Activated CD4-positive, alpha-beta T cell treated with anti-CD3 and anti-CD28 coated beads for 4 hours (primary cell): ENCODE measurements around the gene C4orf51.
"Not testable (repeated sequence)": the region's sequence is repeated elsewhere in the genome, so short reads cannot be mapped to it uniquely, and the experiment has no call there.

Source experiments
- DNase-seq, 2 donors: peaks; one replicate each; pipeline ENCODE4 v3.0.0-alpha.2; 2020

The C4orf51 gene

DNA sequence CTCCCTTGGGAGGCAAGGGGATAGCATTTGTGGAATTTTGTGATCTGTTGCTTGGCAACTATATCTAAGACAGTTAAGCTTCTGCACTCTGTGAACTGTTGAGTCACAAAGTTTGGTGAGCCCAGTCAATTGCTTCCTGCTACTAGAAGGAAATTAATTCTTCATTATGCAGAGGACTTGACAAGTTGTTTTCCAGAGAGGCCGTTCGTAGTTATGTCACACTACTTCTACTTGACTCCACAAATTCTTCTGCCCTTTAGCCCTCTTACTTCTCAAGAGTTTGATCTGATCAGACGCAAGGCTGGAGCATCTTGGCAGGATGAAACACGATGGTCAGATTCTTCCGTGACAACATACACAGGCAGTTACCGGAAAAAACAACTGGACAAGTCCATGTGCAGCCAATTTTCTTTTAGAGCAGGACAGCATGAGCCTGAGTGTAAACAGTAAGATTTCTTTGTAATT is at the start of gene C4orf51:
Gene C4orf51 (plus strand): TSS at position 156 of the 465 bp plus-strand sequence. CDS start 58 bp downstream, at position 214.
- DNase-seq, result no peak

DNA sequence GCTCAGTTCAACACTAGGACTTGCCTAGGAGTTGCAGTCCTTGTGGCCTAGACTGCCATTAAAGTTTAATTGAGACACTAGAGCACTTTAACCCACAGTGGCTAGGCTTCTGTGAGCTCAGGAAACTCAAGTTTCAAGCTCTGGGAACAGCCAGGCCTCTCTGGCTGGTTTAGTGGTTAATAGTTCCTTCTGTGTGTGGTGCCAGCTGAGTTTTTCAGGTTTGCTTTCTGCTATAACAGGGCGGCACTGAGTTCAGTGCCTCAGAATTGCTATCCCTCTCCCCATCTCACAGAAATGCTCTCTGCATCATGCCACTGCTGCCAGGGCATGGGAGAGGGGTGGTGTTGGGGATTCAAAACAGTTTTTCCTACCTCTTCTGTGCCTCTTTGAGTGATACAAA is 44.8 kb upstream of the C4orf51 start:
- DNase-seq, result no peak

DNA sequence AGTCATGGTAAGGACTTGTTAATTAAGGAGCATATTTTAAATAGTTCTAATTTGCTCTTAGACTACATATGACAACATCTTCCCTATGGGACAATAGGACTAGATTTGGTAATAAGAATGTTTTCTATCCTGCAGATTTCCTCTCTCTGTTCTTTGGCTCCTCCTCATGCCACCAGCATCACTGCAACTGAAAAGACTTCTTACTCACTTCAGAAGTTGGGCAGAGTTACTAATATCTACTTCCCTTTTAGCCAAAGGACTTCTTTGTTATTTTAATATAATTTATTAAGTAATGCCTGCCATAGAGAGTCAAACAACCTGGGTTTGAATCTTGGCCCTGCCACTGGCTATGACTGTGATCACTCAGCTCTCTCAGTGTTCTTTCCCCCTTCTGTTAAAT is 44.3 kb upstream of the C4orf51 start:
- DNase-seq, result no peak

GRCh38 chr4:145639186-145639698 is 40.7 kb upstream of the C4orf51 start:
- no peak for DNase-seq

DNA sequence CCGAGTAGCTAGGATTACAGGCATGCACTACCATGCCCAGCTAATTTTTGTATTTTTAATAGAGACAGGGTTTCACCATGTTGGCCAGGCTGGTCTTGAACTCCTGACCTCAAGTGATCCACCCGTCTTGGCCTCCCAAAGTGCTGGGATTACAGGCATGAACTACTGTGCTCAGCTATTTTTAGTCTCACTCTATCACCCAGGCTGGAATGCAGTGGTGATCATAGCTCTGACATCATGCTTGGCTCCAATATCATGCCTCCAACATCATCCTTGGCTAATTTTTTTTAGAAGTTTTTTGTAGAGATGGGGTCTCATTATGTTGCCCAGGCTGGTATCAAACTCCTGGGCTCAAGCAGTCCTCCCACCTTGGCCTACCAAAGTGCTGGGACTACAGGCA is 39.7 kb upstream of the C4orf51 start:
- DNase-seq, result not testable (repeated sequence)

- no peak for DNase-seq
Measured at GRCh38 chr4:145643295-145643694, 36.7 kb upstream of the C4orf51 start.

DNA sequence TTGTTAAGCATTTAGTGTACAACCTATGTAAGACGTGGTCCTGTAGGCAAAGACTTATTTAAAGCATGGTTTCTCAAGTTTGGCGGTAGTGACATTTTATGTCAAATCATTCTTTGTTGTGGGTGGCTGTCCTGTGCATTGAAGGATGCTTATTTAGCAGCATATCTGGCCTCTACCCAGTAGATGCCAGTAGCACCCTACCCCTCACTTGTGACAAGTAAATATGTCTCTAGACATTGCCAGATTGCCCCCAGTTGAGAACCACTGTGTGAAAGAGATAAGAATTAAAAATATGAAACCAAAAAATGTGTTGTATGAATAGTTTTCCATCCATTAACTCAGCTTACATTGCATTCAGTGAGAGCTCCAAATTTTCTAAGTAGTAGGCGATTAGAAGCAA is 35.2 kb upstream of the C4orf51 start:
- no peak for DNase-seq

- no peak for DNase-seq
Measured at GRCh38 chr4:145656156-145656555, 23.8 kb upstream of the C4orf51 start.

GRCh38 chr4:145660064-145660463 is 19.9 kb upstream of the C4orf51 start:
- DNase-seq, result no peak

DNA sequence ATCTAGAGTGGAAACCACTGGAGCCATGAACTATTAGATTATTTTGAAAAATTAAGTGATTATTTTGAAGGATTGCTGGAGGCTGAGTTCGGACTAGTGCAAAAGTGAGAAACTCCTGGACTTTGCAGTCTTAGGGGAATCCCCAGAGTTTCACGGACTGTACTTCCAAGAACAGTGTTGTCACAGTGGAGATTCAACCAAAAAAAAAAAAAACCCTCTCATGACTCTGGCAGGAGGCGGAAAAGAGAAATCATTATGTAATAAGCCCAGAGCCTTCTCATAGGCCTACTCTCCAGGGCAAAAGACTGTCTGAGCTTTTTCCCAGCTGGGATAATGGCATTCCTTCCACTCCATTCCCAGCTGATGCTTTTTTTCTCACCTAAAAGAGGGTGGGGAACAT is 16.8 kb upstream of the C4orf51 start:
- DNase-seq, result no peak

GRCh38 chr4:145665773-145666172 is 14.2 kb upstream of the C4orf51 start:
- no peak for DNase-seq

GRCh38 chr4:145670422-145670821 is 9.5 kb upstream of the C4orf51 start:
- DNase-seq, result no peak

GRCh38 chr4:145679520-145679919 is 426 bp upstream of the C4orf51 start:
- DNase-seq, result no peak

GRCh38 chr4:145680902-145681301 is 956 bp downstream of the C4orf51 start:
- DNase-seq, result no peak

- DNase-seq, result no peak
Measured at GRCh38 chr4:145681518-145681917, 1.6 kb downstream of the C4orf51 start.

DNA sequence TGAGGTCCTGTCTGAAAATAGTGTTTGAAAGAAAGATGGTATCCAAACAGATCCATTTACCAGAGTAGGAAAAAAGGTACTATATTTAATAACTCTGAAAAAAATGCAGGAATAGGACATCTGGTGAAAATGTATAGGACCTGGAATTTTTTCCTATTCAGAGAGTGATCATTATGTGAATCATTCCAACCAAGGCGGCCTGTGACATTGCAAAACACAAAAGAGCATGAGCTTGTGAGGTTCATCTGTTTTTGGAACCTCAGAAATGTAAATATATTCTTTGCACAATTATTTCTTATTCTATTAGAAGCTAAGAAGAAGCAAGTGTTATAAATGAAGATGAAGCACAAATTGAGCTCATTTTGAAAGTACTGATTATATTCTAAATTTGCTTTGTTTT is 2.0 kb downstream of the C4orf51 start:
- DNase-seq, result no peak

DNA sequence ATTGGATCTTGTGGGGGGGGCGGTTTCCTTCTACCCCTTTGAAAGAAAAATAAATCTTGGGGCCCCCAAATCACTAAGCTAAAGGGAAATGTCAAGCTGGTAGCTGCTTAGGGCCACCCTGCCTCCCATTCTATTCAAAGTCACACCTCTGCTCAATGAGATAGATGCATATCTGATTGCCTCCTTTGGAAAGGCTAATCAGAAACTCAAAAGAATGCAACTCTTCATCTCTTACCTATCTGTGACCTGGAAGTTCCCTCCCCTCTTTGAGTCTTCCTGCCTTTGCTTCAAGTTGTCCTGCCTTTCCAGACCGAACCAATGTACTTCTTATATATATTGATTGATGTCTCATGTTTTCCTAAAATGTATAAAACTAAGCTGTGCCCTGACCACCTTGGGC is 7.0 kb downstream of the C4orf51 start:
- no peak for DNase-seq

DNA sequence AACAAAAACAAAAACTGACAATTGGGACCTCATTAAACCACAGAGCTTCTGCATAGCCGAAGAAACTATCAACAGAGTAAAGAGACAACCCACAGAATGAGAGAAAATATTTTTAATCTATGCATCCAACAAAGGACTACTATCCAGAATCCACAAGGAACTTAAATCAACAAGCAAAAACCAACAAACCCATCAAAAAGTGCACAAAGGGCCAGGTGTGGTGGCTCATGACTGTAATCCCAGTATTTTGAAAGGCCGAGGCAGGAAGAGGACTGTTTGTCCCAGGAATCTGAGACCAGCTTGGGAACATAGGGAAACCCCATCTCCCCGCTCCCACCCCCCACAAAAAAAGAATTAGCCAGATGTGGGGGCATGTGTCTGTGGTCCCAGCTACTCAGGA is 10.7 kb downstream of the C4orf51 start:
- DNase-seq, result no peak

DNA sequence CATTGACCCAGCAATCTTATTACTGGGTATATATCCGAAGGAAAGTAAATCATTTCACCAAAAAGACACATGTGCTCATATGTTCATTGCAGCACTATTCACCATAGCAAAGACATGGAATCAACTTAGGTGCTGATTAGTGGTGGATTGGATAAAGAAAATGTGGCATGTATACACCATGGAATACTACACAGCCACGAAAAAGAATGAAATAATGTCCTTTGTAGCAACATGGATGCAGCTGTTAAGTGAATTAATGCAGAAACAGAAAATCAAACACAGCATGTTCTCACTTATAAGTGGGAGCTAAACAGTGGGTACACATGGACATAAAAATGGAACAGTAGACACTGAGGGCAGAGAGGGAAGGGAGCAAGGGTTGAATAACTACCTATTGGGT is 11.5 kb downstream of the C4orf51 start:
- DNase-seq, result not testable (repeated sequence)

DNA sequence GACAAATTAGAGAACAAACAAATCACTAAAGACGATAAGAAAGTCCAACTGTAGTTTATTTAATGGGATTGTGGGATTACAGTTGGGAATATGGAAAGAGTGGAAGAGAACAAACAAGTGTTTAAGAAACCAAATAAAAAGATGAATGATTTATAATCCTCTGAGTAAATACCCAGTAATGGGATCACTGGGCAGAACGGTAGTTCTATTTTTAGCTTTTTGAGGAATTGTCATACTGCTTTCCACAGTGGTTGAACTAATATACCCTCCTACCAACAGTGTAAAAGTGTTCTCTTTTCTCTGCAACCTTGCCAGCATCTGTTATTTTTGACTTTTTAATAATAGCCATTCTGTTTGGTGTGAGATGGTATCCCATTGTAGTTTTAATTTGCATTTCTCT is 15.0 kb downstream of the C4orf51 start:
- DNase-seq, result no peak

DNA sequence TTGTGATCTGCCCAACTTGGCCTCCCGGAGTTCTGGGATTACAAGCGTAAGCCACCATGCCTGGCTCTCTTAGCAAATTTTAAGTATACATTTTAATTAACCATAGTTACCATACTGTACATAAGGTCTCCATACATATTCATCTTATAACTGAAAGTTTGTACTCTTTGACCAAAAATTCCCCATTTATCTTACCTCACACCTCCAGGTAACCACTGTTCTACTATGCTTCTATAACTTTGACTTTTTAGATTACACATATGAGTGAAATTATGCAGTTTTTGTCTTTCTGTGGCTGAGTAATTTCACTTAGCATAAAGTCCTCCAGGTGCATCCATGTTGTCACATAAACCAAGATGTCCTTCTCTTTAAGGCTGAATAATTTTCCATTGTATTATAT is 17.4 kb downstream of the C4orf51 start:
- DNase-seq, result no peak

GRCh38 chr4:145698507-145698906 is 18.6 kb downstream of the C4orf51 start:
- no peak for DNase-seq

DNA sequence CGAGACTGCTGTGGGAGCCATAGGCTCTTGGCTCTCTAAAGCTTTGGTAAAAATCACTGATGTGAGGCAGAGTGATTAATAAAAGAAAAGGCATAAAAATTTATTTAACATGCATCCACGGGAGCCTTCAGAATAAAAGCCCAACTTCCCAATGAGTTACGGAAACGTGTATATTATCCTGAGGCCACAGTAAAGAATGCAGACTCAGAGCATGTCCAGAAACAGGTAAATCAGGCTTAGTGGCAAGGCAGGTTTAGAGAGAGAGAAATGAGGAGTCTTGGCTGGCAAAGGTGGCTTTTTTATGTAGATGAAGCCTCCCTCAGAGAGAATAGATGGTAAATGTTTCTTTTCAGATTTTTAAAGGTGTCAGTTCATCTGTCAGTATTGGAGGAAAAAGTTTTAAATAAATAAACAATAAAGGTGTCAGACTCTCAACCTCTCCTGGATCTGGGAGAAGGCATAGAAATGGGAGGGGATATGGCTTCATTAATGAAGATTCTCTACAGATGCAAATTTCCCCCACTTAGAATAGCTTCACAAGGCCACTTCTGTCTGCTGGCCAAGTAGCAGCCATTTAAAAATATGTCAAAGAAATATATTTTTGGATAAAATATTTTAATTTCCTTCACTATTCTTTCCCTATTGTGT is 24.0 kb downstream of the C4orf51 start:
- no peak for DNase-seq

GRCh38 chr4:145709336-145709735 is 29.4 kb downstream of the C4orf51 start:
- DNase-seq, result no peak

DNA sequence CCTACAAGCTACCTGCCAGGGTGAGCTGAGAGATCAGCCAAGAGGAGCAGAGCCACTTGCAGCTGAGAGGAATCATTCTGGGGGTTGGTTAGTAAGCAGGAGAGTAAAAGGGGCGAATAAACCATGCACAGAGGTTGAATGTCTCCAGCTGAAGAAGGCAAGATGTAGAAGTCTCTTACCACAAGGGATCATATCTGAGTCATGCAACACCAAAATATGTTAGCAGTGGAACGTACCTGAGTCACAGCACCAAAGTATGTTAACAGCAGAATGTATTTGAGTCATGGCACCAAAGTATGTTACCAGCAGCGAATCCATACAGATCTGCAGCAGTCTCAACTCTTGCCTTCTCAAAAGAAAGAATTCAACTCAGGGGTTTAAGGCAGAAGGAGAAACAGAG is 29.9 kb downstream of the C4orf51 start:
- DNase-seq, result no peak
